Muscle of leg (tissue), 11 donors: ENCODE measurements around the gene FNIP1. TPM values are rescaled to one million over a fixed set of nuclear protein-coding genes. Genes with fewer than 3 reads are reported as not detected.

Experiments
- DNase-seq: peaks from one replicate; pipeline ENCODE4 v3.0.0; 2013
- H3K27ac ChIP-seq: one replicate; pipeline ENCODE4 v1.5.1; 2013; ENCODE audit warnings: mild to moderate bottlenecking, low read length, control low read depth
- H3K27me3 ChIP-seq: one replicate; pipeline ENCODE4 v1.6.1; 2013; ENCODE audit warnings: low read length; ENCODE audit not compliant: control insufficient read depth, insufficient read depth
- H3K36me3 ChIP-seq: one replicate; pipeline ENCODE4 v1.6.1; 2013; ENCODE audit warnings: low read length; ENCODE audit not compliant: control insufficient read depth, insufficient read depth
- H3K4me1 ChIP-seq: one replicate; pipeline ENCODE4 v1.6.1; 2013; ENCODE audit warnings: low read length; ENCODE audit not compliant: control insufficient read depth, insufficient read depth
- H3K4me3 ChIP-seq: one replicate; pipeline ENCODE4 v1.5.1; 2013; ENCODE audit warnings: low read length, control low read depth
- H3K9me3 ChIP-seq: replicated peaks from 2 replicates; pipeline ENCODE4 v1.6.1; 2013; ENCODE audit warnings: low read depth, low read length; ENCODE audit not compliant: control insufficient read depth
- WGBS: methylation state at CpG from one replicate; pipeline ENCODE4 v1.1.5; 2013; ENCODE audit warnings: missing lambda C conversion rate; ENCODE audit not compliant: insufficient coverage; 5-methylcytosine and 5-hydroxymethylcytosine counted together
- polyA plus RNA-seq, 8 donors: library from polyadenylated mRNA; unstranded; fragments of 120-200 nt; gene quantifications; one replicate each; pipeline versions ENCODE4 v1.2.1 to v1.2.3, GENCODE V29; 2013; ENCODE audit warnings: inconsistent platforms in 1 of 8, low replicate concordance in 1 of 8; ENCODE audit not compliant: insufficient read length in 8 of 8, insufficient read depth in 1 of 8
- total RNA-seq: library from RNA; stranded (reverse); fragments of 120-200 nt; gene quantifications from one replicate; pipeline ENCODE4 v1.2.4, GENCODE V29; 2013

The FNIP1 gene
- total and polyA plus RNA-seq, 9 donors = 10.4 to 26.5 (median 12.0) TPM

GRCh38 chr5:131771692-131772091 is 25.1 kb downstream of the FNIP1 start:
- no peak overlapping the region for H3K27ac ChIP-seq
- H3K4me1 ChIP-seq = no peaks in the 10 kb centered on the region
- 88% methylated on average over 2 of the region's 4 CpGs for WGBS
- H3K4me3 ChIP-seq = no peak overlapping the region
- no peaks in the 10 kb centered on the region for H3K9me3 ChIP-seq
- no peaks in the 10 kb centered on the region for H3K36me3 ChIP-seq
- no peak for DNase-seq
- no peaks in the 10 kb centered on the region for H3K27me3 ChIP-seq

GRCh38 chr5:131769961-131770360 is 26.9 kb downstream of the FNIP1 start:
- 86% methylated on average over 1 of the region's 1 CpG for WGBS
- Histone ChIP-seq H3K4me1 (no peaks in the 10 kb centered on the region), H3K36me3 (no peaks in the 10 kb centered on the region)

DNA sequence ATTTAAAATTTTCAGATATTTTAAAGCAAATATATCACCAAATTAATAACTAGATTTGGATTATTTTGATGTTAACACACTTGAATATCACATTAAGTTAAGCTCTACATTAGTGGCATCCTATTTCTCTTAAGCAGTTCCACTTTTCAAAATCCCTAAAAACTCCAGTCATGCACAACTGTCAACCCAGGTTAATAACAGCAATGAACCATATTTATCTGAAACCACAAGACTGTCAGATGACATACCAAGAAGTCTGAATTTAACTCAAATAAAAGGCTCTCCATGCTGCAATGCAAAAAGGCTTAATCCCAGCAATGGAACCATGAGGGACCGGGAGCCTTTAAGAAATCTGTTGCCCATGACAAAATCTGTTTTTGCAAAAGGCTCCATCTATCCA is 27.5 kb downstream of the FNIP1 start:
- Histone ChIP-seq H3K27ac (no peak overlapping the region), H3K4me3 (no peak overlapping the region), H3K9me3 (peaks cover under 1% of the 10 kb centered on the region), H3K4me1 (no peaks in the 10 kb centered on the region), H3K36me3 (no peaks in the 10 kb centered on the region), H3K27me3 (no peaks in the 10 kb centered on the region)
- no peak for DNase-seq
- 88% methylated on average over 1 of the region's 1 CpG for WGBS

More at GRCh38 chr5:131769961-131770360, 26.9 kb downstream of the FNIP1 start:
- Histone ChIP-seq H3K9me3 (no peaks in the 10 kb centered on the region), H3K4me3 (no peak overlapping the region), H3K27ac (no peak overlapping the region), H3K27me3 (no peaks in the 10 kb centered on the region)
- no peak for DNase-seq

- H3K27me3 ChIP-seq = no peaks in the 10 kb centered on the region
- no peak for DNase-seq
- H3K4me1 ChIP-seq = no peaks in the 10 kb centered on the region
- peaks cover 6% of the 10 kb centered on the region for H3K9me3 ChIP-seq
- H3K27ac ChIP-seq = no peak overlapping the region
- no peak overlapping the region for H3K4me3 ChIP-seq
- no peaks in the 10 kb centered on the region for H3K36me3 ChIP-seq
Observed at GRCh38 chr5:131767891-131768290, 28.9 kb downstream of the FNIP1 start.

- H3K4me3 ChIP-seq = no peak overlapping the region
- H3K27me3 ChIP-seq = no peaks in the 10 kb centered on the region
- 89% methylated on average over 3 of the region's 3 CpGs for WGBS
- no peaks in the 10 kb centered on the region for H3K36me3 ChIP-seq
- H3K27ac ChIP-seq = no peak overlapping the region
- peaks cover 6% of the 10 kb centered on the region for H3K9me3 ChIP-seq
- no peak for DNase-seq
- no peaks in the 10 kb centered on the region for H3K4me1 ChIP-seq
Observed at GRCh38 chr5:131766689-131767088, 30.1 kb downstream of the FNIP1 start.

DNA sequence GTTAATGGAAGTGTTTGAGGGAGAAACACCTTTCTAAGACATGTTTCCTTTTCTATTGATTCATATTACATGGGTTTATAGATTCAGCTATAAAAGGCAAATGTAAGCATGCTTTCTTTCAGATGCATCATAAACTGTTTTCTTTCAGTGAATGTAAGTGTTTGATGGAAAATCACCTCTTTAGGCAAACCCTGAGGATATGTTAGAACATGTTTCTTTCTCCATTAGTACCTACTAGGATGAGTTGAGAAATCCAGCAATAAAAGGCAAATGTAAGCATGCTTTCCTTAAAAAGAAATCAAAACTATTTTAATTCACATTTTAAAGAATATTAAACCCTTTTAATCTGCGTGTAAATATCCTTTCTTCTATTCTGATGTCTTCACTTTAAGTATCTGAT is 31.6 kb downstream of the FNIP1 start:
- no peak for DNase-seq
- WGBS = no CpG with 5 or more reads among the region's 1 CpG
- no peak overlapping the region for H3K27ac ChIP-seq
- no peaks in the 10 kb centered on the region for H3K27me3 ChIP-seq
- H3K36me3 ChIP-seq = no peaks in the 10 kb centered on the region
- H3K4me1 ChIP-seq = no peaks in the 10 kb centered on the region
- H3K4me3 ChIP-seq = no peak overlapping the region
- peaks cover 6% of the 10 kb centered on the region for H3K9me3 ChIP-seq

- Histone ChIP-seq H3K27ac (no peak overlapping the region), H3K4me3 (no peak overlapping the region), H3K4me1 (no peaks in the 10 kb centered on the region), H3K36me3 (no peaks in the 10 kb centered on the region), H3K27me3 (no peaks in the 10 kb centered on the region), H3K9me3 (peaks cover 6% of the 10 kb centered on the region)
- 96% methylated on average over 3 of the region's 3 CpGs for WGBS
- DNase-seq = no peak
Observed at GRCh38 chr5:131763968-131764367, 32.8 kb downstream of the FNIP1 start.

DNA sequence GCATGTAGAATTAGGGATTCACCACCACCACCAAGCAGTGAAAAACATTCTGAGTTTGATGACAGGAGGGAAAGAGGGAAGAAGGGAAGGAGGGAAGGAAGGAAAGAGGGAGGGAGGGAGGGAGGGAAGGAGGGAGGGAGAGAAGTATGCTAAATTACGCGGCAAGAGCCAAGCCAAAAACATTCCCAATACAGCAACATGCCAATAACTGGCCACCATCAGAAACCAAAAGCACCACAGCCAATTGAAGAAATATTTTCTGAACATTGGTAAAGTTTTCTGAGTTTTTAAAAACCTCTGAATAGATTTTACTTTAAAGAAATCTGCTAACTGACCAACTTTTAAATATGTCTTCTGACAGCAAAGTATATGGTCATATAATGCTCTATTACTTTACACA is 36.0 kb downstream of the FNIP1 start:
- no peak for DNase-seq

GRCh38 chr5:131759704-131760103 is 37.1 kb downstream of the FNIP1 start:
- H3K9me3 ChIP-seq = peaks cover 6% of the 10 kb centered on the region
- H3K27me3 ChIP-seq = no peaks in the 10 kb centered on the region
- H3K4me3 ChIP-seq = no peak overlapping the region
- WGBS = no CpG with 5 or more reads among the region's 1 CpG
- no peaks in the 10 kb centered on the region for H3K36me3 ChIP-seq
- H3K4me1 ChIP-seq = no peaks in the 10 kb centered on the region
- no peak for DNase-seq
- no peak overlapping the region for H3K27ac ChIP-seq

More for the DNA sequence above, 36.0 kb downstream of the FNIP1 start:
- Histone ChIP-seq H3K4me3 (no peak overlapping the region), H3K4me1 (no peaks in the 10 kb centered on the region), H3K9me3 (peaks cover 6% of the 10 kb centered on the region), H3K27ac (no peak overlapping the region), H3K36me3 (no peaks in the 10 kb centered on the region), H3K27me3 (no peaks in the 10 kb centered on the region)
- WGBS = no CpG with 5 or more reads among the region's 2 CpGs

DNA sequence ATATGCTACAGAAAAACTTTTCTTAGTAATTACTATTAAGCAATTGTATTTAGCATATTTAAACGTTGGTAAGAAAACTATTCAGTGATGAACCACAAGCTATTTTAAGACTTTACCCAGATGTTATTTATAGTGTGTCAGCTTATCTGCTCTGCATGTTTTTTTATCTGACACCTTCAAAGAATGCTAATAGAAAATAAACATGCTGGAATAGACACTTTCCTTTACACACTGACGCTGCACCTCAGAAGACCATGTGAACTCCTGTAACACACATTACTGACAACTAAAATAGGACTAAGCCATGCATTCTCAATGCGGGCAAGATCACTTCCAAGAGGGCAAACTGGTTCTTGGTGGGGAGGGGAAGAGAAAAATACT is 38.3 kb downstream of the FNIP1 start:
- no peak overlapping the region for H3K27ac ChIP-seq
- no peaks in the 10 kb centered on the region for H3K36me3 ChIP-seq
- H3K4me3 ChIP-seq = no peak overlapping the region

GRCh38 chr5:131757830-131758519 is 38.8 kb downstream of the FNIP1 start:
- Histone ChIP-seq H3K27ac (no peak overlapping the region), H3K27me3 (no peaks in the 10 kb centered on the region), H3K36me3 (no peaks in the 10 kb centered on the region), H3K9me3 (no peaks in the 10 kb centered on the region), H3K4me3 (no peak overlapping the region), H3K4me1 (no peaks in the 10 kb centered on the region)
- no peak for DNase-seq
- WGBS = no CpG with 5 or more reads among the region's 1 CpG

More for the DNA sequence above, 38.3 kb downstream of the FNIP1 start:
- Histone ChIP-seq H3K27me3 (no peaks in the 10 kb centered on the region), H3K9me3 (no peaks in the 10 kb centered on the region), H3K4me1 (no peaks in the 10 kb centered on the region)
- no CpG with 5 or more reads among the region's 3 CpGs for WGBS
- DNase-seq = no peak
